Stimulated activated CD8-positive, alpha-beta memory T cell treated with anti-CD3 and anti-CD28 coated beads, Interleukin-4, amount 100 ng/mL, for 4 hours (primary cell): ENCODE data around the gene ATP8B4.

Experiments
- DNase-seq, 2 donors: peaks; one replicate each; pipeline ENCODE4 v3.0.0-alpha.2; 2020; ENCODE audit warnings: low read depth in 2 of 2, low spot score in 1 of 2

The ATP8B4 gene

GRCh38 chr15:49901321-49901720 lies 217.7 kb downstream of the ATP8B4 start:
- DNase-seq: no peak

- DNase-seq: no peak
Observed at GRCh38 chr15:49900903-49901235, 218.2 kb downstream of the ATP8B4 start.

- DNase-seq: no peak
Observed at GRCh38 chr15:49900006-49900902, 218.8 kb downstream of the ATP8B4 start.

- DNase-seq: no peak
Observed at GRCh38 chr15:49898575-49899283, 220.3 kb downstream of the ATP8B4 start.

GRCh38 chr15:49898097-49898496 lies 220.9 kb downstream of the ATP8B4 start:
- no peak for DNase-seq

GRCh38 chr15:49895347-49896223 lies 223.4 kb downstream of the ATP8B4 start:
- no peak for DNase-seq

GRCh38 chr15:49890689-49891088 lies 228.3 kb downstream of the ATP8B4 start:
- DNase-seq: no peak

GRCh38 chr15:49889536-49889935 lies 229.5 kb downstream of the ATP8B4 start:
- DNase-seq: no peak

GRCh38 chr15:49888734-49889133 lies 230.3 kb downstream of the ATP8B4 start:
- no peak for DNase-seq

GRCh38 chr15:49888323-49888693 lies 230.7 kb downstream of the ATP8B4 start:
- no peak for DNase-seq

- DNase-seq: no peak
Observed at GRCh38 chr15:49887659-49888322, 231.2 kb downstream of the ATP8B4 start.

GRCh38 chr15:49883121-49883520 lies 235.9 kb downstream of the ATP8B4 start:
- no peak for DNase-seq

GRCh38 chr15:49881866-49882265 lies 237.2 kb downstream of the ATP8B4 start:
- no peak for DNase-seq

GRCh38 chr15:49881433-49881832 lies 237.6 kb downstream of the ATP8B4 start:
- DNase-seq: no peak

- DNase-seq: no peak
Observed at GRCh38 chr15:49877873-49878521, 241.0 kb downstream of the ATP8B4 start.

- no peak for DNase-seq
Observed at GRCh38 chr15:49877117-49877872, 241.7 kb downstream of the ATP8B4 start.

- no peak for DNase-seq
Observed at GRCh38 chr15:49876401-49877038, 242.5 kb downstream of the ATP8B4 start.

- no peak for DNase-seq
Observed at GRCh38 chr15:49875392-49875791, 243.6 kb downstream of the ATP8B4 start.

GRCh38 chr15:49870472-49870871 lies 248.6 kb downstream of the ATP8B4 start:
- no peak for DNase-seq
